Epithelial cell of esophagus (primary cell): ENCODE measurements around the gene STIMATE.

Experiments
- DNase-seq: peaks from one replicate; pipeline ENCODE4 v3.0.0; 2010; ENCODE audit warnings: low read depth
- H3K4me3 ChIP-seq: 2 replicates; pipeline ENCODE4 v1.5.1; 2011; ENCODE audit warnings: mild to moderate bottlenecking, low read length, control low read depth
- TF ChIP-seq, protein P1 (sequence below): IDR thresholded peaks from 2 replicates; pipeline ENCODE4 v1.5.1; 2011; ENCODE audit warnings: low read depth, mild to moderate bottlenecking, low read length, control low read depth, inconsistent platforms; ENCODE audit not compliant: insufficient read depth; ENCODE audit errors: missing control alignments

STIMATE gene

GRCh38 chr3:52873433-52874159 is 23.8 kb downstream of the STIMATE start:
- no peak for DNase-seq
- TF ChIP-seq, protein P1, sequence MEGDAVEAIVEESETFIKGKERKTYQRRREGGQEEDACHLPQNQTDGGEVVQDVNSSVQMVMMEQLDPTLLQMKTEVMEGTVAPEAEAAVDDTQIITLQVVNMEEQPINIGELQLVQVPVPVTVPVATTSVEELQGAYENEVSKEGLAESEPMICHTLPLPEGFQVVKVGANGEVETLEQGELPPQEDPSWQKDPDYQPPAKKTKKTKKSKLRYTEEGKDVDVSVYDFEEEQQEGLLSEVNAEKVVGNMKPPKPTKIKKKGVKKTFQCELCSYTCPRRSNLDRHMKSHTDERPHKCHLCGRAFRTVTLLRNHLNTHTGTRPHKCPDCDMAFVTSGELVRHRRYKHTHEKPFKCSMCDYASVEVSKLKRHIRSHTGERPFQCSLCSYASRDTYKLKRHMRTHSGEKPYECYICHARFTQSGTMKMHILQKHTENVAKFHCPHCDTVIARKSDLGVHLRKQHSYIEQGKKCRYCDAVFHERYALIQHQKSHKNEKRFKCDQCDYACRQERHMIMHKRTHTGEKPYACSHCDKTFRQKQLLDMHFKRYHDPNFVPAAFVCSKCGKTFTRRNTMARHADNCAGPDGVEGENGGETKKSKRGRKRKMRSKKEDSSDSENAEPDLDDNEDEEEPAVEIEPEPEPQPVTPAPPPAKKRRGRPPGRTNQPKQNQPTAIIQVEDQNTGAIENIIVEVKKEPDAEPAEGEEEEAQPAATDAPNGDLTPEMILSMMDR: no peak
- no peak overlapping the region for H3K4me3 ChIP-seq

DNA sequence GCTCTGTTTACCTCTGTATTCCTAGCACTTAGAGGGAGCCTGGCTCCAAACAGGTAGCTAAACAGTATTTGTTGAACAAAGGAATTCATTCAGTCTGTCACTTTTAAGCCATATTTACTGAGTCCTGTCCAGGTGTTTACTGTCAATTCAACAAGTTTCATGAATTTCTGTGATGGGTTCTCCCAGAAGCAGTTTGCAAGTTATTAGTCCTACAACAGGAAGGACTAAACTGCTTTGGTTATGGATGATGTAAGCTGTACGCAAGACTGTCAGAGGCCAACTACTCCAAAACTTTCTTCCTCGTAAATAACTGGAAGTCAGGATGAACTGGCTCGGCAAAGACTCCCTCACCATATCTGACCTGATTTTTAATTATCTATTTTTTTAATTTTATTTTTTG is 25.1 kb downstream of the STIMATE start:
- TF ChIP-seq, protein P1: no peak
- no peak overlapping the region for H3K4me3 ChIP-seq
- DNase-seq: no peak

GRCh38 chr3:52871761-52872160 is 25.6 kb downstream of the STIMATE start:
- no peak for DNase-seq
- TF ChIP-seq, protein P1: no peak
- no peak overlapping the region for H3K4me3 ChIP-seq

- no peak for DNase-seq
- TF ChIP-seq, protein P1: no peak
- H3K4me3 ChIP-seq: no peak overlapping the region
These were observed 26.9 kb downstream of the STIMATE start for GRCh38 chr3:52870471-52870870.

DNA sequence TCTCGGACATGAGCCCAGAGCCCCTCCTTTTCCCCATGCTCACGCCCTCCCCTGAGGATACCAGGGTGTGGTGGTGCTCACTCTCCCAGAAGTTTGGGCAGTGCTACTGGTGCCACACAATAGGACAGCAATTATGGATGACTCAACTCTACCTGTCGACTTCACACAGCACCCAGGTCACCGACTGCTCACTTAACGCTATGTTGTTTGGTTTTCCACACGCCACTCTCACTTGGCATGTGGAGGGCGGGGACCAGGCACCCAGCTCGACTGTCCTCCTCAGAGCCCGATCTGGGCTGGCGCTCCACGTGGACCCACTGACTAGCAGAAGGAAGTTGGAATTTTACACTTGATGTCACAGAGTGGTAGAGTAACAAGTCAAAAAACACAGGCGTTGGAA is 30.9 kb downstream of the STIMATE start:
- TF ChIP-seq, protein P1: no peak
- DNase-seq: no peak
- no peak overlapping the region for H3K4me3 ChIP-seq

- TF ChIP-seq, protein P1: no peak
- DNase-seq: no peak
- H3K4me3 ChIP-seq: no peak overlapping the region
These were observed 31.4 kb downstream of the STIMATE start for GRCh38 chr3:52865994-52866393.

DNA sequence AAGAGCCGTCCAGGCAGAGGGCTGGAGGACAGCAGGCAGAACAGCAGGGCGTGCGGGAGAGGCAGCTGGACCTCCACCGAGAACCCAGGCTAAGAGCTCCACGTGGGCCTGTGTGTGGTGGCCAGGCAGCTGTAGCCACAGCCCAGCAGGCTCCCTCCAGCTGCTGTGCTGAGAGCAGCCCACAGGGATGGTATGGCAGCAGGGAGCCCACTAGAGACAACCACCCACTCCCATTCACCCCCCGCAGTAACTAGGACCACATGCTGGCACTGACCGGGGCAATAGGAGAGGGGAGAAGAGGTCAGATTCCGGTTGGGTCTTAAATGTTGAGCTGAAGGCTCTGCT is 37.0 kb downstream of the STIMATE start:
- H3K4me3 ChIP-seq: no peak overlapping the region
- no peak for DNase-seq
- TF ChIP-seq, protein P1: no peak
